CD4-positive, alpha-beta T cell treated with Interleukin-6 at 100 ng/mL for 8 hours (primary cell): ENCODE data around the gene DNAI2.
A peak's percentile ranks its signal among the peaks of the same experiment; 100 is the strongest.

Experiments
- DNase-seq: peaks from one replicate; pipeline ENCODE4 v3.0.0-alpha.2; 2020; ENCODE audit warnings: mixed read lengths, low spot score

DNAI2 gene

DNA sequence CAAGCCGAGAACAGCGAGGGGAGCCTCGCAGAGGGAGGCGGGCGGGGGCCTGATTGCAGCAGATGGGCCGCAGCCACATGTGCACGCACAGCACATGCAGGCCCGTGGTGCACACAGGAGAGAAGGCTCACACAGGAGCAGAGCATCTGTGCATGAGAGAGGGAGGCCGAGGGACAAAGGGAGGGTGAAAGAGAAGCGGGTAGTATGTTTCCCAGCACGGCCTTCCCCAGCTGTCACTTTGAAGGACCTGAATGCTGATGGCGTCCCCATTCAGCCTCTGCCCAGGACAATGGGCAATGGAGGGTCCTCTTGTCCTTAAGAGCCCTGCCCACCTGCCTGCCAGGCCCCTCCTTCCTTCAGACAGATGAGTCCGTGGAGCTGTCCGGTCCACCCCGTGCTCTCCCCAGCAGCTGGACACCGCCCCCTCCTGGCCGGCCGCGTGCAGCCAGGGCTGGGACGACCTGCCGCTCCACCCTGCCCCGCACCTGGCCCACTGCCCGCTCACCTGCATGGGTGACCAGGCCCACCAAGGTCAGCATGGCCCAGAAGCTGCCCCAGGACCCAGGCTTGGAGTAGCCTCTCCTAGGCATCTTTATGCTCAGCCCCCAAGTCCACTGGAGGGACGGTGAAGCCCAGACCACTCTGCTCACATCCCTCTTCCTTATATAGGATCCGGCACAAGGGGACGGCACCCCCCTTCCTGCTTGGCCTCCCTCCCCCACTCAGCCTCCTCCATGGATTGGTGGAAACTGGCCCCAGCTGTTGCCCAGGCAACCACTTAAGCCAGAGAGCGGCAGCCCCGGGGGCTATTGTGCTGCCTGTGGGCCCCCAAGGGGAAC, 87.4 kb downstream of the DNAI2 start, which contains the start of gene BTBD17:
Gene BTBD17 (minus strand): TSS at position 639 of the 839 bp plus-strand sequence. CDS start 49 bp downstream, at position 590.
- peak; percentile 17 for DNase-seq

DNA sequence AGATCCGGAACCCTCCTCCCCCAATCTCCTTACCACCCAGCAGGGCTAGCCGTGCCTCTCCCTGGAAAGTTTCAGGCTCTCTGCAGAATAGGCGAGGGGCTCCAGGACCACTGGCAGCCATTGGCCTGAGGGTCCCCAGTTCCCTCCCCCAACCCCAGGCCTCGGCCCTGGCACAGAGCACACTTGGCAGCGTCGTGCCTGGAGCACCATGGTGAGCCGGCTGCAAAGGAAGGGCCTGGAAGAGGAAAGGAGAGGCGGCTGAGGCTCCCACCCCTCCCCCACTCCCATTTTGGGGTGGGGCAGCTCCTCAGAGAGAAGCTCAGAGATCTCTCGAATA, 88.0 kb downstream of the DNAI2 start:
- DNase-seq = no peak

GRCh38 chr17:74362810-74363498, 88.9 kb downstream of the DNAI2 start:
- no peak for DNase-seq
